Embryonic facial prominence (tissue), 1 donor: ENCODE measurements around the gene HOXC4.
"Not testable (repeated sequence)": the region's sequence is repeated elsewhere in the genome, so short reads cannot be mapped to it uniquely, and the experiment has no call there.

Experiments used
- DNase-seq: peaks from one replicate; pipeline ENCODE4 v3.0.0-alpha.2; 2016; ENCODE audit errors: extremely low spot score

Gene HOXC4

GRCh38 chr12:54055552-54055951 lies 1.9 kb downstream of the HOXC4 start:
- no peak for DNase-seq

- DNase-seq = no peak
Observed at GRCh38 chr12:54056110-54056509, 2.5 kb downstream of the HOXC4 start.

GRCh38 chr12:54058128-54058768 lies 4.6 kb downstream of the HOXC4 start:
- no peak for DNase-seq

GRCh38 chr12:54059668-54060067 lies 6.0 kb downstream of the HOXC4 start:
- no peak for DNase-seq

DNA sequence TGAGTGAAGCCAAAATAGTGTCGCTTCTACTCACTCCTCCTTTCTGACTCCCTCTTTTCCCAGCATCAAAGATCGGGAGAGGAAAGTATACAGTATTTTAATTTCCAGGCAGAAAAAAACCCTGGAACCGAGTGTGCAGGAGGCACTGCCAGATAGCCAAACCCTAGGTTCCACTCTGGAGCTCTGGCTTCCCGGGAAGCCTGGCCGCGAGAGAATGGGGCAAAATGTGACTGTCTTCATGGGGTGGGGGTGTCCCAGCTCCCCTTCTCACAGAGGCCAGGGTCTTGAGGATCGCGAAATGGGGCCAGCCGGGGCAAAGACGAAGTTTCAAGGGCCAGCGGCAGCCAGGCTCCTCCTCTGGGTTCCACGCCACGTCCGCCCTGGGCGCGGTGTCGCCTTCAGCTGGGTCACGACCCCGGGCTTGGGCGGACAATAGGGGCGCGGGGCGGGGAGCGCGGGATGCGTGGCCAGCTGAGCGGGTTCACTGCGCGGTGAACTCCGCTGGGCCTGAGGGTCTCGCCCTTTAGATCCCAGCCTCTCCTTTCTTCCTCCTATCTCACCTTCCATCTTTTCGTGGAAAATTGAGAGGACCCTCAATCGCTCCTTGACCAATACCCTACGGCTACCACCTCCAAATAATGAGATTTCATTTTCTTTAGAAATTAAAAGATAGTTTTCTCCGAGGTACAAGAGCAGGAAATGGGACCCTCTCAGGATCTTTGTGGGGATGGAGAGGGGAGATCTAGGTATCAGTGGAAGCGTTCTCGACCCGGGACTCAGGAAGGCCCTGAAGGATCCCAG lies 6.7 kb downstream of the HOXC4 start:
- DNase-seq = no peak

GRCh38 chr12:54060975-54061778 lies 7.5 kb downstream of the HOXC4 start:
- no peak for DNase-seq

DNA sequence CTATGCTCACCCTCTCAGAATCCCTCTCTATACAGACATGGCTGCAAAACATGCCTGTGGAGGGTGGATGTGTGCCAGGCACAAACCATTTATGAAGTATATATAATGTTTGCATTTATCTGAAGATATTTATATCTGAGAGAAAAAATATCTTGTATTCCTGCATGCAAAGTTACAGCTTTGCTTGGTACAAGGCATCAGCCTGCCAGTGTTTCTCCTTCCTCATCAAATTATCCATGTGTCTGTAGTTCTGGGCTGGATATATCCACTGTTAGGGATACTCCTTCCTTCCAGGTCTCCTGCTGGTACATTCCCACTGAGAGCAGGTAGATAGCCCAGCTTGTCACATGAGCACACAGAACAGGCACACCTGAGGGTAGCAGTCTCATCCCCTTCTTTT lies 12.0 kb downstream of the HOXC4 start:
- DNase-seq = no peak

- DNase-seq = no peak
Observed at GRCh38 chr12:54066408-54066807, 12.8 kb downstream of the HOXC4 start.

DNA sequence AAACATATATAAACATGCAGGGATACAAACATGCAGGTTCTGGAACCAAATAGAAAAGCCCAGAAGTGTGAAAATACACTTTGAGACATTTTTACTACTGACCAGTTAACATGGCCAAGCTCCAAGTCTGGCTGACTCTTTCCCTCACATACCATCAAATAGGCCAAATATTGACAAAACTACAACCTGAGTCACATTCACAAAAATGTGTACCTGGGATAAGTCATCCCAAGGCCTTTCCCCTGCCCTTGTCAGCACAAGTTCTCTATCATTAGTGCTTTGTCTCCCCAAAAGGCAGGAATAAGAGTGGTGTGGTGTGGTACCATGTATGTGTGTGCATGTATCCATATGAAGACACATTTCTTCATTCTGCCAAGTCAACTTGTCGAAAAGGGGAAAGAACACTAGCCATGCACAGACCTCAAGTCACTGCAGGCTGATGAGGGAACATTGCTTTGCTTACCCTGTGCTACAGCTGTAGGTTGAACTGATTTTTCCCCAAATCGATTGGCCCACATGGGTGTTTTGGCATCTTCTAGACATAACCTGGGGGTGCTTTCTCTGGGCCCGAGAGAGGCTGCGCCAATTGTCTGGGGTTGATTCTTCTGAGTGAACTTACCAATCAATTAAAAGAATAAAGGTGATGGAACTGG lies 14.9 kb downstream of the HOXC4 start:
- DNase-seq = no peak

- no peak for DNase-seq
Observed at GRCh38 chr12:54071942-54072341, 18.3 kb downstream of the HOXC4 start.

DNA sequence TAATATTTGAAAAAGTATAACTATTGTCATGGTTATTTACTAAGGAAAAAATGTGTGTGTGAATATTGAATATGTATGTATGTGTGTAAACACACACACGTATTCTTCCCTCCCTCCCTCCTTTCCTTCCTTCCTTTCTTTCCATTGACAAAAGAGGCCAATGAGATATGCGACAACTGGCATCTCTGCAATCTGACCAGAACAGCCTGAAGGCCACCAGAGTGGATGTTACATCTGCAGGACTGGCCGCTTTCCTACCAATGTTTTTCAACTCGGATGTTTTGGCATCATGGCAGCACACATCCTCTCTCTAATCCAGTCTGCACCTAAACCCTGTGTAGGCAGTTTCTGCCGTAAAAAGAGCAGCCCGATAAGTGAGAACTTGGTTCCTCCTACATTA lies 20.7 kb downstream of the HOXC4 start:
- no peak for DNase-seq

GRCh38 chr12:54075409-54075808 lies 21.8 kb downstream of the HOXC4 start:
- no peak for DNase-seq

DNA sequence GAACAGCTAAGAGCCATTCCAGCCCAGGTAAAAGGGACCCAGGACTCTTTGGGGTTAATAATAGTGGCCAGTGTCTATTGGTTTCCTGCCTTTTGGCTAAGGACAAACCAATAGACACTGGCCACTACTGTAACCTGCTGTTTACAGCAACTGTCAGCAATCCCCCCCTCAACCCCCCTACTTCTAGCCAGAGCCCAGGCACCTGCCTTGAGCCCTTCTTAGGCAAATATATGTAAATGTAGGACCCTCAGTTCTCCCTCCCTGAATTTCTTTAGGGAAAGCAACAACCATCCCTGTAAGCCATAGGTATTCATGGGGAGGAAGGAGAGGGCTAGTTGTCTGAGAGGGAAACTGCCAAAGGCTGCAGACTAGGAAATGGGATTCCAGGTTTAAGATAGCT lies 22.3 kb downstream of the HOXC4 start:
- no peak for DNase-seq

DNA sequence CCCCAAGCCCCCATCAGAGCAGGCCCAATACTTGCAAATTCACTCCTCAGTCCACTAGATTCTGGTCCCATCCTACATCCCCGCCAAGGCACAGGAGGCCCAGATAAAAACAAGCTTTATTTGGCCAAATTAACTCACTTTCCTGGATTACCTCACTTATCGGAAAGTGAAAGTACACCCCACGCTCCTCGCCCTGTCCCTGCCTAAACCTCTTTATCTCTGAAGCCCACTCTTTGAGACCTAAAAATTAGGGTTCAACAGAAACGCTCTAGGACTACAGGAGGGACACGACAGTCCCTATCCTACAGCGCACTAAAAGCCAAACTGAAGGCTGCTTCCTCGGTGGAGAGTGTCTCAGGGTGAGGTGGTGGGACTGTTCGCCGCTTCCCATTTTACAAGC lies 24.2 kb downstream of the HOXC4 start:
- not testable (repeated sequence) for DNase-seq

GRCh38 chr12:54079115-54079514 lies 25.5 kb downstream of the HOXC4 start:
- not testable (repeated sequence) for DNase-seq

- DNase-seq = not testable (repeated sequence)
Observed at GRCh38 chr12:54080008-54080924, 26.6 kb downstream of the HOXC4 start.

- DNase-seq = not testable (repeated sequence)
Observed at GRCh38 chr12:54081053-54081514, 27.4 kb downstream of the HOXC4 start.

DNA sequence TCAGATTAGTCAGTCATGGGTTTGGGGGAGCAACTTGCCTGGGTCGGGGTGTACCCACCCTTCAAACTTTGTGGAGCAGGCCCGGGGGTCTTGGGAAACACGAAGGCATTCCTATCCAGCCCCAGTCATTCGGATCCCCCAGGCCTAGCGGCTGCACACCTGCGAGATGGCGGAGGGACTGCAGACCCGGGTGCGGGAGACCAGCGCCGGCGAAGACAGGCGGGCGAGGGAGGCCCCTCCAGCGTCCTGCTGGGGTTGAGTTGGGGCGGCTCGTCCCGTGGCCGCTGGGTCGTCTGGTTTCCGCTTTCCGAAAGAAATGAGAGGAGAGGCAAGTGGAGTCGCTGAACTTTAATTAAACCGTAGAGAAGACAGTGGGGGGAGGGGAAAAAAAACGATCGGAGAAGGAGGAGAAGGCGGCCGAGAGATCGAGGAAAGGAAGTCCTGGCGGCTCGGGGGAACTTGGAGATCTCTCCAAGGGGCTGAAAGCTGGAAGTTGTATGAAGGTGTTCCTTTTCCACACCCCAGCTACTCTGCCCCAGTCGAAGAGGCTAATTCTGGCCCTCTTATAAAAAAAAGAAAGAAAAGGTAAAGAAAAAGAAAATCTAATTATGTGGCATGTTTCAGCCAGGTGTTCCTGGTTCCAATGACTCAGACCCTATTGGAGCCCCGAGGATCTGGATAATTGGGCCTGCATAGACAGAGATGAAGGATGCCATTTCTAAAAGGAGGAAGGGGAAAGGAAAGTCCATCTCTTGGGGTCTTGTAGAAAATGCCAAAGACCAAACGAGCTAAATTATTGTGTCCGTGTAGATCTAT lies 28.2 kb downstream of the HOXC4 start:
- DNase-seq = not testable (repeated sequence)

DNA sequence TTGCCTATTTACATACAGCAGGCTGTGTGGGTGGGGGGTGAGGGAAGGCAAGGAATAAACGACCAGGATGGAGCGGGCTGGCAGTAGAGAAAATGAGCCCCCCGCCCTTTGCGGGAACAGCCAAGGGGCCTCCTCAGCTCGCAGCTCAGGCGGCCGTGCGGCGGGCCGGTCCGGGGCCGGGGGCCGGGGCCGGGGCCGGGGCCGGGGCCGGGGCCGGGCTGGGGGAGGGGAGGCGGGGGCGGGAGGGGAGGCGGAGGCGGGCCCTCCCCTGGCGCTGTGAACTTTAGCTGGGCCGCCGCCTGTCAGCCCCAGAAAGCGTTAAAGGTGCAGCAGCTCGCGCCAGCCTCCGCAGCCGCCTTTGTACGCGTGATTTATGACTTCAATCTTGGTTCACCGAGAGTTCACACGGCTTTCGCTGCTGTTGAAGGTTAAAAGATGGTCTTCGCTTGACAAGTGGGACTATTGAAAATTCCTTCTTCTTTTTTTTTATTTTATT lies 28.8 kb downstream of the HOXC4 start:
- no peak for DNase-seq

DNA sequence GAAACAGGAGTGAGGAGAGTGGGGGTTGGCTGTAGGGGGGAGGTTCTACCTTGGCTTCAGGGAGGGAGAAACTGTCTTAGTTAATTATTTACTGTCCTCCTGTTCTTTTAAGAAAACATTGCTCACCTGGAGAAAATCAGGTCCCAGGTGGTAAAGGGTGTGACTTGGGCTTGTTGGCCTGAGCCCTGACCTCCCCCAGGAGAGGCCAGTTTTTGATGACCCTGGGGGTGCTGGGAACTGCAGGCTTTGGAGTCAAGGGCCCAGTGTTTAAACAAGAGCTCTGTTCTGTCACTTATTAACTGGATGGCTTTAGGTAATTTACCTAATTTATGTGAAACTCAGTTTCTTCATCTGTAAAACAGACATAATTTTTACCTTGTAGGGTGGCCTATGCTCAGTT lies 34.4 kb downstream of the HOXC4 start:
- DNase-seq = not testable (repeated sequence)
